Gastrocnemius medialis (tissue), 4 donors: Measurements from ENCODE around the gene PI4KA.

Source experiments
- CTCF ChIP-seq, 5 experiments: fragments of 450-650 bp in 3 of 5; fragments of 200-600 bp in 2 of 5; sonication (generic) in 2 of 5; IDR thresholded peaks in 4 of 5; conservative IDR thresholded peaks in 1 of 5; 1 replicate in 4 of 5; 2 replicates in 1 of 5; pipeline ENCODE4 v1.5.1; 2016 to 2019; ENCODE audit warnings: antibody characterized with exemption in 5 of 5, mild to moderate bottlenecking in 3 of 5, moderate library complexity in 3 of 5
- POLR2A ChIP-seq, 2 donors: fragments of 450-650 bp; IDR thresholded peaks; one replicate each; pipeline ENCODE4 v1.6.1; 2017; ENCODE audit warnings: antibody characterized with exemption in 2 of 2, mild to moderate bottlenecking in 2 of 2, moderate library complexity in 2 of 2

DNA sequence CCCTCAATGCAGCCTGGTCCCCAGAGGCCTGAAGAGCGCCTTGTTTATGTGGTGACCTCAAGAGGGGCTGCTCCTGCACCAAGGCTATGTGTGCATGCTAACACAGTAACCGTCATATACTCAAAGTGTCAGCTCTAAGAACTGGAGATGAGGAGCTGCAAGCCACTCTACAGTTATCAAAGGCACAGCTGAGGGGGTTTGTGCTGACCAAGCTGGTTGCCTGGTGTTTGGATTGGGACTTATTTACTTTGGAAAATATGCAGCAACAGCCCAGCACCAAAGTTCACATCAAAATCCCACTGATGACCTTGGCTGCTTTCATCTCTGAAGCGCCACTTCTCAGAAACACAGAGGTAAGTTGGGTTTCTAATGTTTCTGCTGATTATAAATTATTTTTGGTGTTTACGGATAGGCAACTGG is 84.8 kb downstream of the PI4KA start, which contains the start of gene SERPIND1:
- TF ChIP-seq CTCF (IDR thresholded peaks at IDR 0.05 in 4 of 5, conservative IDR thresholded peaks at IDR 0.05 in 1 of 5) (no peak), POLR2A (IDR thresholded peaks at IDR 0.05) (no peak)
